Endometrium (tissue), 2 donors: Measurements from ENCODE around the gene TMEM106A.
"Not testable (repeated sequence)": the region's sequence is repeated elsewhere in the genome, so short reads cannot be mapped to it uniquely, and the experiment has no call there.

ENCODE experiments used
- FAIRE-seq: peaks from 2 replicates; lab custom pipeline; 2012; peaks lifted over from hg19 to GRCh38; lab: Jason Lieb, UNC
- donor health status: control.
- donor health status: control.

TMEM106A gene

GRCh38 chr17:43215341-43215740 is 3.7 kb downstream of the TMEM106A start:
- FAIRE-seq = no peak

DNA sequence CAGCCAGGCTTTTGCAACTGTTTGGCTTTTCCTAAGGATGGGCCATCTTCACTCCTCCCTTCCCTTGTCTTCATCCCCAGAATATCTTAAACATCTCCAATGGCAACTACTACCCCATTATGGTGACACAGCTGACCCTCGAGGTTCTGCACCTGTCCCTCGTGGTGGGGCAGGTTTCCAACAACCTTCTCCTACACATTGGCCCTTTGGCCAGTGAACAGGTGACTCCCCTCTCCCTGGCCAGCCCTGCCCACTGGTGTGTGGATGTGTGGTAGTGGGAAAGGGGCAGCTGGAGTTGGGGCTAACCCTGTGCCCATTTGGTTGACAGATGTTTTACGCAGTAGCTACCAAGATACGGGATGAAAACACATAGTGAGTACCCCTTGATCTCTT is 4.7 kb downstream of the TMEM106A start:
- no peak for FAIRE-seq

GRCh38 chr17:43216762-43217613 is 5.3 kb downstream of the TMEM106A start:
- FAIRE-seq = no peak

DNA sequence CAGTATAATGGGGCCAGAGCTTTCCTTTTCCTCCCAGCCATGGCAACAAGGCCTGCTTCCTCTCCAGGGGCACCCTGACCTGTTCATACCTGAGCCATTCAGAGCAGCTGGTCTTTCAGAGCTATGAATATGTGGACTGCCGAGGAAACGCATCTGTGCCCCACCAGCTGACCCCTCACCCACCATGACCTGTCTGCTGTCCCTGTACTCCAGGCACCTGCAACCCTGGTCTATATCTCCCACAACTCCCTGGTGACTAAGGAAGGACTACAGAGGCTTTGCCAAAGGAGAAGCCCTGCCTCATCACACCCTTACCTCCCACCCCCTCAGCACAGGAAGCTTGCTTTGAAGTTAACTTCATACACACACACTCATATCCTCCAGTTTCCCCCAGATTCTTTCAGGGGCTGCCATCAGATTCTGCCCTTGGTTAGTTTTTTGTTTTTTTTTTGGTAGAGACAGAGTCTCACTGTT is 6.0 kb downstream of the TMEM106A start:
- no peak for FAIRE-seq

DNA sequence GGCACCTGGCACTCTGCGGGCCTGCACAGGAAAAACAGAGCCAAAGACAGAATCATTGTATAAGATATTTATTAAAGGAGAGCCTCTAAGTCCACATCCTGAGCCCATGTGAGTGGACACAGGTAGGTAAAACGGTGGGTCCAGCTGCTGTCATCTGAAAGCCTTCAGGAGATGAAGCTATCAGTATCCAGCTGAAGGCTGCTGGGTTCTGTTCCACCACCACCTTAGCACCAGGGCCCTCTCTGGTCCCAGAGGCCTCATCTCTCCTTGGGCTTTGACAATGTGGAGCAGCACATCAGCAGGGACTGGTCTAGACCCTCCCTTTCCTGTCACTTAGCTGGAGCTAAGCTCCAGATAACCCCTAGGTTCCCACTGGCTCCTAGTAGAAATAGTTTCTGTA is 7.3 kb downstream of the TMEM106A start:
- FAIRE-seq = no peak

DNA sequence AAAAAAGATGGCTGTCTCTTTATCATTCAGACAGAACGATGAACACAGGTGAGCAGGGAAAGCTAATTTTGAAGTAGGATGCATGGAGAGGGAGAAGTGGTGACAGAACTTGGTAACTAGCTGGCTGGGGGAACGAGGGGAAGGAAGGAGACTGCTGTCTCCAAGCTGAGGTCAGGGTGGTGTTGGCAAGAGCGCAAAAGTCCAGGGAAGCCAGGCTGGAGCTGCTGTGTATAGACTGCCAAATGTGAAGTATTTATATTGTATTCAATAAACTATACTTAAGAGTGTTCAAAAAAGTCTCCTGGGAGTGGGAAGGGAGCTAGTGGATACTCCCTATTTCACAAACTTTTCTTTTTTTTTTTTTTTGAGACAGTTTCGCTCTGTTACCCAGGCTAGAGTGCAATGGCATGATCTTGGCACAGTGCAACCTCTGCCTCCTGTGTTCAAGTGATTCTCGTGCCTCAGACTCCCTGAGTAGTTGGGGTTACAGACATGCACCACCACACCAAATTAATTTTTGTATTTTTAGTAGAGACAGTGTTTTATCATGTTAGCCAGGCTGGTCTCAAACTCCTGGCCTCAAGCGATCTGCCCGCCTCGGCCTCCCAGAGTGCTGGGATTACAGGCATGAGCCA is 8.2 kb downstream of the TMEM106A start:
- FAIRE-seq = no peak

DNA sequence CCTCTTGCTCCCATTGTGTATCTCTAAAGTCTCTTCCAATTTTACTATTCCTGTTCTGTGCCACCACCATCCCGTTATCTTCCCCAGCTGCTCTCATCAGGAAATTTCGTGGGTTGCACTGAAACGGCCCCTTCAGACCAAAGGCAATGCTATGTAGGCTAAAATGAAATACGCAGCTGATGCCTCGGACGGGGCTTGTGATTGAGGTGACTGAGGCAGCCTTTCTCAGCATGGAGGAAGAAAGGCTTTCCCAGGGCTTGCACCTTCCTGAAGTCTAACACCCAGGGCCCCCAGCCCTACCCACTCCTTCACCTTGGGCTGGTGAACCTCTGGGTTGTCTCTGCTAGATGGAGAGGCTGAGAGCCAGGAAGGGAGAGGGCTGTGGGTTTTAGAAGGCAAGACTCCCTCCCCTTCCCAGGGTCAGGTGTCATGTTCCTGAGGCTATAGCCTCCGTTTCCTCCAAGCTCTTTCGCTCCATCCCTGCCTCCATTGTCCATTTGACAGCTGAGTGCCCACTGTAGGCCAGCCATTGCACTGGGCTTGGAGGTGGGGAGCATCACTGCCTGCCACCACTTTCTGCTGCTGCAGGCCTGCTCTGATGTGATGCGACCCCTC is 8.9 kb downstream of the TMEM106A start:
- no peak for FAIRE-seq

- FAIRE-seq = no peak
Observed at GRCh38 chr17:43224146-43224705, 12.6 kb downstream of the TMEM106A start.

- FAIRE-seq = no peak
Observed at GRCh38 chr17:43226393-43226792, 14.7 kb downstream of the TMEM106A start.

- FAIRE-seq = not testable (repeated sequence)
Observed at GRCh38 chr17:43228020-43228782, 16.5 kb downstream of the TMEM106A start, which contains the start of gene CCDC200. Gene CCDC200 (minus strand): TSS chr17:43228623. CDS start chr17:43228554, 69 bp downstream.

- not testable (repeated sequence) for FAIRE-seq
Observed at GRCh38 chr17:43231205-43232020, 19.7 kb downstream of the TMEM106A start.

DNA sequence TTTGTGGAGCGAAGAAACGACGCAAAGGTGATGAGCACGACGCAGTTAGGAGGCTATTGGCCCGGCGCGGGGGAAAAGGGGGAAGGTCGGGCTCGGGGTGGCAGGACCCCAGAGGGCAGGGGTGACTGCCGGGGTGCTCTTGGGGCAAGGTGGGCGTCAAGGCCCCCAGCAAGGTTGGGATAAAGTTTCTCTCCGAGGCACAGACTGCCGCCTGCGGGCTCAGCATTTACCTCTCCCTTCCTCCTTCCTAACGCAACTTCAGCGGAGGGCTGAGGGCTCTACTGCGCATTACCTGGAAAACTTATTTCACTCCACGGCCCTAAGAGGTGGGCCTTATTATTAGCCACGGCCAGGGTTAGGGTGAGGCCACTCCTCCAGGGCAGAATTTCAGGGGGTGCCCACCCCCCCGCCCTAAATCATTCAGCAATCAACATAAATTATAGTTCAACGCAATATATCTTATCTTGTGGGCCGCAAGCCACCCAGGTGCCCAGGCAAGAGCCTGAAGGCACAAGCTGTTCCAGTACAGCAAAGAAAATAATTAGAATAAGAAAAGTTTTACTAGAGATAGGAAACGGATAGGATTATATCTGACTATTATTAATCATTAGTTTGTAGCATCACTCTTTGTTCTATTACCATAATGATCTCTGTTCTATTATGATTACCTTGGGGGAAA is 20.5 kb downstream of the TMEM106A start:
- not testable (repeated sequence) for FAIRE-seq

GRCh38 chr17:43233263-43233662 is 21.6 kb downstream of the TMEM106A start:
- FAIRE-seq = not testable (repeated sequence)

DNA sequence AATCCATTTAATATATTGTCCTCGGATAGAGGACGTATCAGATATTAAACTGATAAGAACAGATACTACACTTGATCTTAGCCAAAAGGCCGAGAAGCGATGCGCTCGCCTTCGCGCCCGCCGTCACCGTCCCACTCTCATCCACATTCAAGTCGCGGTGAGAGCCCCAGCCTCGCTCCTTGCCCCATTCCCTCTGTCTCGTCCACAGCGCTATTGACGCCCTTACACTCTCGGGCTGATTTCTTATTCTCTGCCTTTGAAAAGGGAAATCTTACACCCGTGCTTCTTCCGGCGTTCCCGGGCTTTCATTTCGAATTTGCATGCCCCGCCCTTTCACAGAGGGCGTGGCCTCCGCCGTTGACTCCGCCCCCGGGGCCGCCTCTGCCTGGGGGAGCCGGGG is 22.2 kb downstream of the TMEM106A start, which contains the start of gene RNU2-1:
RNU2-1 (minus strand) TSS at position 101 of the 400 bp plus-strand sequence.
- not testable (repeated sequence) for FAIRE-seq

- not testable (repeated sequence) for FAIRE-seq
Observed at GRCh38 chr17:43239597-43239996, 27.9 kb downstream of the TMEM106A start.

GRCh38 chr17:43240596-43241352 is 29.1 kb downstream of the TMEM106A start:
- not testable (repeated sequence) for FAIRE-seq

DNA sequence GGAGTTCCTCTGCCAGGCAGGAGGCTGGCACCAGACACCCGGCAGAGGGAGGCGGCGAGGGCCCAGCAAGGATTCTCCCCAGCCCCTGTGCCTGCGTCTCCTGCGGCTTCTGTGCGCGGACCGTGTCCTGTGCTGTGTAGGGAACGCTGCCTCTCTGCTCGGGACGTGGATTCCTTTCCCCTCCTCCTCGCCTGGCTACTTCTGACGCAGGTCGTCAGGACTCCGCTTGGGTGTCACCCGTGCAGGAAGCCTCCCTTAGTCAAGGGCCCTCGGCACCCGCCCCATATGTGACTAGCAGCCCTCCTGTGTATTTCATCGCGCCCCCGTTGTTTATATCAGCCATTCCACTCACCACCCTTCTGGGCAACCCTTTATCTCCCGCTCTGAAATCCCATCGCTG is 34.8 kb downstream of the TMEM106A start:
- not testable (repeated sequence) for FAIRE-seq
